Bronchial epithelial cell (primary cell): ENCODE results near the gene CZIB. TPM values are rescaled to one million over a fixed set of nuclear protein-coding genes. Genes with fewer than 3 reads are reported as not detected.
"Not testable (repeated sequence)": the region's sequence is repeated elsewhere in the genome, so short reads cannot be mapped to it uniquely, and the experiment has no call there.

ENCODE experiments used
- DNase-seq: peaks from one replicate; pipeline ENCODE4 v3.0.0-alpha.2; 2010; ENCODE audit warnings: low read depth
- FAIRE-seq: peaks from 2 replicates; lab custom pipeline; 2011; peaks lifted over from hg19 to GRCh38; lab: Jason Lieb, UNC
- H3K27me3 ChIP-seq: 2 replicates; pipeline ENCODE4 v1.5.1; 2011; ENCODE audit warnings: low read length; ENCODE audit not compliant: control insufficient read depth, insufficient read depth
- H3K36me3 ChIP-seq: 2 replicates; pipeline ENCODE4 v1.5.1; 2011; ENCODE audit warnings: low read length; ENCODE audit not compliant: control insufficient read depth, insufficient read depth
- H3K4me3 ChIP-seq: 2 replicates; pipeline ENCODE4 v1.5.1; 2011; ENCODE audit warnings: mild to moderate bottlenecking, low read depth, low read length, control low read depth
- CTCF ChIP-seq: IDR thresholded peaks from 2 replicates; pipeline ENCODE4 v1.5.1; 2011; ENCODE audit warnings: mild to moderate bottlenecking, moderate library complexity, low read length, control low read depth, inconsistent platforms; ENCODE audit not compliant: insufficient read depth, severe bottlenecking
- total RNA-seq: library from RNA; depleted of rRNA; stranded (reverse); fragments of >200 nt; gene quantifications from 2 replicates; pipeline ENCODE4 v1.2.1, GENCODE V29; 2014

The CZIB gene
- total RNA-seq, 1 donor from 2014 or later = 37.9 TPM

- no peak overlapping the region for H3K4me3 ChIP-seq
- H3K27me3 ChIP-seq = no peaks in the 10 kb centered on the region
- FAIRE-seq (no peak), DNase-seq (no peak)
- H3K36me3 ChIP-seq = no peaks in the 10 kb centered on the region
- TF ChIP-seq CTCF = no peak
Observed at GRCh38 chr1:53195246-53196016, 25.0 kb downstream of the CZIB start.

GRCh38 chr1:53190210-53190611 lies 30.2 kb downstream of the CZIB start:
- no peak for TF ChIP-seq CTCF
- no peaks in the 10 kb centered on the region for H3K36me3 ChIP-seq
- no peak for DNase-seq
- no peak for FAIRE-seq
- H3K4me3 ChIP-seq = no peak overlapping the region
- no peaks in the 10 kb centered on the region for H3K27me3 ChIP-seq

GRCh38 chr1:53189061-53189460 lies 31.4 kb downstream of the CZIB start:
- TF ChIP-seq CTCF = no peak
- no peak for DNase-seq
- H3K4me3 ChIP-seq = no peak overlapping the region
- H3K27me3 ChIP-seq = no peaks in the 10 kb centered on the region
- no peak for FAIRE-seq
- H3K36me3 ChIP-seq = no peaks in the 10 kb centered on the region

- Histone ChIP-seq H3K27me3 (no peaks in the 10 kb centered on the region), H3K36me3 (no peaks in the 10 kb centered on the region), H3K4me3 (no peak overlapping the region)
- FAIRE-seq = no peak
- TF ChIP-seq CTCF = no peak
- DNase-seq = peak; percentile 80
Observed at GRCh38 chr1:53188099-53188498, 32.3 kb downstream of the CZIB start.

- Histone ChIP-seq H3K27me3 (no peaks in the 10 kb centered on the region), H3K4me3 (no peak overlapping the region), H3K36me3 (no peaks in the 10 kb centered on the region)
- FAIRE-seq (no peak), DNase-seq (no peak)
- no peak for TF ChIP-seq CTCF
Observed at GRCh38 chr1:53187401-53187800, 33.0 kb downstream of the CZIB start.

- DNase-seq (no peak), FAIRE-seq (no peak)
- H3K27me3 ChIP-seq = no peaks in the 10 kb centered on the region
- no peak overlapping the region for H3K4me3 ChIP-seq
- no peak for TF ChIP-seq CTCF
- no peaks in the 10 kb centered on the region for H3K36me3 ChIP-seq
Observed at GRCh38 chr1:53186533-53186932, 33.9 kb downstream of the CZIB start.

GRCh38 chr1:53185955-53186297 lies 34.5 kb downstream of the CZIB start:
- H3K36me3 ChIP-seq, DNase-seq, H3K4me3 ChIP-seq, FAIRE-seq, H3K27me3 ChIP-seq: not testable (repeated sequence)
